A549 (cell line): ENCODE results near the gene DDR2. TPM values are rescaled to one million over a fixed set of nuclear protein-coding genes. Genes with fewer than 3 reads are reported as not detected.

Experiments used
- ATAC-seq, 2 experiments: fragments of 200-7000 bp in 1 of 2; fragments of >200 bp in 1 of 2; cut with Nextera tagmentation in 1 of 2; cut with Tn5 transposase in 1 of 2; 3 replicates each; pipeline versions ENCODE4 v1.8.0 to v1.9.1; 2018 to 2020; ENCODE audit warnings: mild to moderate bottlenecking in 1 of 2, moderate library complexity in 1 of 2
- CTCF ChIA-PET: fragments of 300-600 bp; sonication (Branson Sonifier 250); formaldehyde crosslinking; extraction: SDS; loops from one replicate; lab custom pipeline; 2021; ENCODE audit warnings: antibody characterized with exemption, inconsistent platforms; lab: Yijun Ruan, JAX
- POLR2A ChIA-PET: fragments of 350-600 bp; formaldehyde crosslinking; extraction: SDS; loops from one replicate; lab custom pipeline; 2021; ENCODE audit warnings: antibody characterized with exemption, inconsistent platforms; lab: Yijun Ruan, JAX
- DNase-seq, 2 experiments: peaks; one replicate each; pipeline versions ENCODE4 v3.0.0 to v3.0.0-alpha.2; 2011 to 2016; ENCODE audit warnings: low read depth in 1 of 2, low spot score in 1 of 2
- FAIRE-seq: peaks from 2 replicates; lab custom pipeline; 2011; peaks lifted over from hg19 to GRCh38; lab: Jason Lieb, UNC
- H3K27ac ChIP-seq, 2 experiments: fragments of >200 bp; sonication (Bioruptor Twin); formaldehyde crosslinking; 3 replicates each; pipeline ENCODE4 v1.5.1; 2016 to 2017
- H3K4me1 ChIP-seq: fragments of >200 bp; sonication (Bioruptor Twin); formaldehyde crosslinking; 3 replicates; pipeline ENCODE4 v1.6.1; 2016
- H3K4me2 ChIP-seq: fragments of >200 bp; sonication (Bioruptor Twin); formaldehyde crosslinking; 3 replicates; pipeline ENCODE4 v1.6.1; 2016
- H3K4me3 ChIP-seq: fragments of >200 bp; sonication (Bioruptor Twin); formaldehyde crosslinking; 3 replicates; pipeline ENCODE4 v1.5.1; 2016
- H3K9me3 ChIP-seq: fragments of >200 bp; sonication (Bioruptor Twin); formaldehyde crosslinking; 3 replicates; pipeline ENCODE4 v1.6.1; 2016
- BCL3 ChIP-seq: fragments of >200 bp; sonication (Bioruptor Twin); formaldehyde crosslinking; IDR thresholded peaks from 3 replicates; pipeline ENCODE4 v1.6.1; 2016
- BHLHE40 ChIP-seq: IDR thresholded peaks from 2 replicates; pipeline ENCODE4 v1.6.1; 2012; ENCODE audit warnings: low read depth, low read length, inconsistent platforms
- EHF ChIP-seq: fragments of 250-450 bp; sonication (Bioruptor Pico); IDR thresholded peaks from 2 replicates; pipeline ENCODE4 v1.5.0; 2020; ENCODE audit warnings: mild to moderate bottlenecking
- FOSB ChIP-seq: fragments of 250-450 bp; sonication (Bioruptor Pico); IDR thresholded peaks from 2 replicates; pipeline ENCODE4 v1.5.0; 2020; ENCODE audit warnings: mild to moderate bottlenecking, moderate library complexity
- HOXA7 ChIP-seq: fragments of 250-450 bp; sonication (Bioruptor Pico); IDR thresholded peaks from 2 replicates; pipeline ENCODE4 v1.5.0; 2020; ENCODE audit warnings: mild to moderate bottlenecking, moderate library complexity
- HOXB13 ChIP-seq: fragments of 250-450 bp; sonication (Bioruptor Pico); IDR thresholded peaks from 2 replicates; pipeline ENCODE4 v1.5.0; 2020; ENCODE audit warnings: low read depth, mild to moderate bottlenecking, moderate library complexity
- KDM1A ChIP-seq: fragments of 200-600 bp; sonication (generic); IDR thresholded peaks from 2 replicates; pipeline ENCODE4 v1.6.1; 2016; ENCODE audit warnings: low read depth, mild to moderate bottlenecking
- MAFK ChIP-seq: fragments of 450-650 bp; IDR thresholded peaks from 2 replicates; pipeline ENCODE4 v1.6.1; 2014; ENCODE audit not compliant: partially characterized antibody
- MYC ChIP-seq: IDR thresholded peaks from 2 replicates; pipeline ENCODE4 v1.6.1; 2012; ENCODE audit warnings: mild to moderate bottlenecking, inconsistent platforms, low read length, improper control_type of control experiment, borderline replicate concordance
- NR3C1 ChIP-seq: fragments of >200 bp; sonication (Bioruptor Twin); formaldehyde crosslinking; IDR thresholded peaks from 3 replicates; pipeline ENCODE4 v1.6.1; 2017
- PBX3 ChIP-seq: IDR thresholded peaks from 2 replicates; pipeline ENCODE4 v1.6.1; 2012
- POLR2AphosphoS2 ChIP-seq: conservative IDR thresholded peaks from 2 replicates; pipeline ENCODE4 v1.6.1; 2012; ENCODE audit warnings: low read length, improper control_type of control experiment, inconsistent platforms
- RAD21 ChIP-seq, 2 experiments: fragments of >200 bp in 1 of 2; sonication (Bioruptor Twin) in 1 of 2; formaldehyde crosslinking in 1 of 2; IDR thresholded peaks in 1 of 2; conservative IDR thresholded peaks in 1 of 2; 2 replicates in 1 of 2; 3 replicates in 1 of 2; pipeline ENCODE4 v1.6.1; 2012 to 2018; ENCODE audit warnings: inconsistent platforms in 1 of 2
- RARB ChIP-seq: fragments of 250-450 bp; sonication (Bioruptor Pico); IDR thresholded peaks from 2 replicates; pipeline ENCODE4 v1.8.0; 2021; ENCODE audit warnings: mild to moderate bottlenecking, moderate library complexity
- RFX5 ChIP-seq: fragments of 450-650 bp; IDR thresholded peaks from 2 replicates; pipeline ENCODE4 v1.7.1; 2014; ENCODE audit warnings: antibody characterized with exemption, mild to moderate bottlenecking, moderate library complexity
- USF2 ChIP-seq: fragments of 450-650 bp; IDR thresholded peaks from 2 replicates; pipeline ENCODE4 v1.6.1; 2014; ENCODE audit warnings: antibody characterized with exemption
- ZC3H11A ChIP-seq: fragments of 450-650 bp; IDR thresholded peaks from 2 replicates; pipeline ENCODE4 v1.6.1; 2014; ENCODE audit warnings: antibody characterized with exemption, mild to moderate bottlenecking
- ZFP36 ChIP-seq: fragments of 450-650 bp; IDR thresholded peaks from 2 replicates; pipeline ENCODE4 v1.6.1; 2014; ENCODE audit warnings: borderline replicate concordance; ENCODE audit not compliant: partially characterized antibody
- WGBS: methylation state at CpG from one replicate; pipeline ENCODE4 v1.1.6; 2017; ENCODE audit errors: missing lambda C conversion rate; 5-methylcytosine and 5-hydroxymethylcytosine counted together
- polyA plus RNA-seq, 4 experiments: library from polyadenylated mRNA; depleted of rRNA in 3 of 4; stranded (reverse); fragments of >200 nt; fragmentation: RNase III in 1 of 4; extraction: RNeasy Plus Mini Kit Qiagen cat#74134 plus additional on column Dnase treatment in 1 of 4; gene quantifications; 2 replicates in 3 of 4; 3 replicates in 1 of 4; pipeline ENCODE4 v1.2.3, GENCODE V29; 2011 to 2017

Gene DDR2
- polyA plus RNA-seq, 2 of the 4 experiments (the other 2 are of a cell fraction) = 0.14 to 0.49 TPM

GRCh38 chr1:162590101-162590500 lies 42.2 kb upstream of the DDR2 start:
- DNase-seq (no peak), FAIRE-seq (no peak), ATAC-seq (no peak)
- Histone ChIP-seq H3K4me3 (no peak overlapping the region), H3K27ac (no peak overlapping the region), H3K9me3 (no peaks in the 10 kb centered on the region), H3K4me1 (no peaks in the 10 kb centered on the region), H3K4me2 (no peak overlapping the region)
- WGBS = 93% methylated on average over 3 of the region's 3 CpGs
- ChIA-PET POLR2A (no interaction called here), CTCF (interaction anchor here (2.4 kb wide), 1 partner anchor 23 kb away, joined by 7 read pairs; no protein-coding TSS in a partner anchor)
- no peak for TF ChIP-seq ZC3H11A
- TF ChIP-seq USF2 = no peak
- TF ChIP-seq KDM1A = no peak
- no peak for TF ChIP-seq PBX3
- no peak for TF ChIP-seq NR3C1
- TF ChIP-seq EHF (CRISPR knock-in tag) = no peak
- TF ChIP-seq ZFP36 = no peak
- no peak for TF ChIP-seq RFX5
- no peak for TF ChIP-seq RARB (CRISPR knock-in tag)
- TF ChIP-seq RAD21 (conservative IDR thresholded peaks at IDR 0.05 in 1 of 2, IDR thresholded peaks at IDR 0.05 in 1 of 2) = no peak
- no peak for TF ChIP-seq FOSB (CRISPR knock-in tag)

- 89% methylated on average over 2 of the region's 2 CpGs for whole genome bisulfite sequencing
- Histone ChIP-seq H3K9me3 (no peaks in the 10 kb centered on the region), H3K4me2 (no peak overlapping the region), H3K4me3 (no peak overlapping the region), H3K27ac (no peak overlapping the region), H3K4me1 (no peaks in the 10 kb centered on the region)
- ATAC-seq (no peak), FAIRE-seq (no peak), DNase-seq (no peak)
- POLR2A ChIA-PET = no interaction called here
- TF ChIP-seq BCL3 (no peak), BHLHE40 (no peak), HOXB13 (CRISPR knock-in tag) (no peak), ZFP36 (no peak), HOXA7 (no peak), EHF (CRISPR knock-in tag) (no peak), MYC (no peak), POLR2AphosphoS2 (no peak), MAFK (no peak)
- CTCF ChIA-PET = interaction anchor here (2.4 kb wide), 1 partner anchor 23 kb away, joined by 7 read pairs; no protein-coding TSS in a partner anchor
Measured at GRCh38 chr1:162590686-162591085, 41.6 kb upstream of the DDR2 start.

- Histone ChIP-seq H3K4me3 (no peak overlapping the region), H3K4me2 (no peak overlapping the region), H3K4me1 (no peaks in the 10 kb centered on the region), H3K27ac (no peak overlapping the region), H3K9me3 (no peaks in the 10 kb centered on the region)
- TF ChIP-seq POLR2AphosphoS2 = no peak
- ATAC-seq (no peak), FAIRE-seq (no peak), DNase-seq (no peak)
- 89% methylated on average over 2 of the region's 2 CpGs for WGBS
- ChIA-PET CTCF (interaction anchor here (1.4 kb wide), 1 partner anchor 17 kb away, joined by 5 read pairs; no protein-coding TSS in a partner anchor), POLR2A (no interaction called here)
Measured at GRCh38 chr1:162596514-162597170, 35.6 kb upstream of the DDR2 start.
